ENCODE data around the gene KLK7. TPM values are rescaled to one million over a fixed set of nuclear protein-coding genes. Genes with fewer than 3 reads are reported as not detected.
"Not testable (repeated sequence)": the region's sequence is repeated elsewhere in the genome, so short reads cannot be mapped to it uniquely, and the experiment has no call there.

Gene KLK7
- total RNA-seq, 2 donors from 2014 or later, result not detected

GRCh38 chr19:50978772-50979390 lies 4.8 kb downstream of the KLK7 start:
- Histone ChIP-seq H3K4me1 (ENCODE audit: control insufficient read depth in 1 of 2, low read depth in 2 of 2) (no peaks in the 10 kb centered on the region), H3K27me3 (replicated peaks; ENCODE audit: insufficient read depth) (no peaks in the 10 kb centered on the region), H3K36me3 (no peaks in the 10 kb centered on the region), H3K4me3 (no peak overlapping the region), H3K27ac (no peak overlapping the region), H3K9me3 (no peaks in the 10 kb centered on the region)
- no peak for DNase-seq (ENCODE audit: low spot score)
- ATAC-seq (ENCODE audit: insufficient number of reproducible peaks, low FRiP score, low read depth), result no peak
- no peak for TF ChIP-seq CTCF (IDR thresholded peaks at IDR 0.05)

- Histone ChIP-seq H3K27me3 (replicated peaks; ENCODE audit: insufficient read depth) (no peaks in the 10 kb centered on the region), H3K4me1 (ENCODE audit: control insufficient read depth in 1 of 2, low read depth in 2 of 2) (no peaks in the 10 kb centered on the region), H3K36me3 (no peaks in the 10 kb centered on the region), H3K4me3 (no peak overlapping the region), H3K9me3 (no peaks in the 10 kb centered on the region), H3K27ac (no peak overlapping the region)
- ATAC-seq (ENCODE audit: insufficient number of reproducible peaks, low FRiP score, low read depth), result no peak
- no peak for TF ChIP-seq CTCF (IDR thresholded peaks at IDR 0.05)
- no peak for DNase-seq (ENCODE audit: low spot score)
Measured at GRCh38 chr19:50977626-50978025, 6.1 kb downstream of the KLK7 start.

GRCh38 chr19:50975766-50976165 lies 8.0 kb downstream of the KLK7 start:
- no peak for TF ChIP-seq CTCF (IDR thresholded peaks at IDR 0.05)
- no peak overlapping the region for H3K4me3 ChIP-seq
- no peaks in the 10 kb centered on the region for H3K36me3 ChIP-seq
- ATAC-seq (ENCODE audit: insufficient number of reproducible peaks, low FRiP score, low read depth), result no peak
- no peak overlapping the region for H3K27ac ChIP-seq
- H3K4me1 ChIP-seq (ENCODE audit: control insufficient read depth in 1 of 2, low read depth in 2 of 2), result no peaks in the 10 kb centered on the region
- DNase-seq (ENCODE audit: low spot score), result no peak
- no peaks in the 10 kb centered on the region for H3K27me3 ChIP-seq (replicated peaks; ENCODE audit: insufficient read depth)
- no peaks in the 10 kb centered on the region for H3K9me3 ChIP-seq

- no peak for TF ChIP-seq CTCF (IDR thresholded peaks at IDR 0.05)
- Histone ChIP-seq H3K4me3 (no peak overlapping the region), H3K27ac (no peak overlapping the region), H3K9me3 (no peaks in the 10 kb centered on the region), H3K4me1 (ENCODE audit: control insufficient read depth in 1 of 2, low read depth in 2 of 2) (no peaks in the 10 kb centered on the region), H3K36me3 (no peaks in the 10 kb centered on the region), H3K27me3 (replicated peaks; ENCODE audit: insufficient read depth) (no peaks in the 10 kb centered on the region)
- ATAC-seq (ENCODE audit: insufficient number of reproducible peaks, low FRiP score, low read depth), result no peak
- no peak for DNase-seq (ENCODE audit: low spot score)
Measured at GRCh38 chr19:50974702-50975556, 8.8 kb downstream of the KLK7 start.

GRCh38 chr19:50972795-50973376 lies 10.8 kb downstream of the KLK7 start:
- no peak overlapping the region for H3K4me3 ChIP-seq
- no peaks in the 10 kb centered on the region for H3K9me3 ChIP-seq
- no peak for ATAC-seq (ENCODE audit: insufficient number of reproducible peaks, low FRiP score, low read depth)
- no peak for TF ChIP-seq CTCF (IDR thresholded peaks at IDR 0.05)
- H3K36me3 ChIP-seq, result no peaks in the 10 kb centered on the region
- no peaks in the 10 kb centered on the region for H3K4me1 ChIP-seq (ENCODE audit: control insufficient read depth in 1 of 2, low read depth in 2 of 2)
- no peaks in the 10 kb centered on the region for H3K27me3 ChIP-seq (replicated peaks; ENCODE audit: insufficient read depth)
- DNase-seq (ENCODE audit: low spot score), result no peak
- no peak overlapping the region for H3K27ac ChIP-seq

- ATAC-seq (ENCODE audit: insufficient number of reproducible peaks, low FRiP score, low read depth); H3K9me3 ChIP-seq; H3K36me3 ChIP-seq; H3K4me3 ChIP-seq; H3K27me3 ChIP-seq (replicated peaks; ENCODE audit: insufficient read depth); H3K4me1 ChIP-seq (ENCODE audit: control insufficient read depth in 1 of 2, low read depth in 2 of 2); DNase-seq (ENCODE audit: low spot score); H3K27ac ChIP-seq: not testable (repeated sequence)
Measured at GRCh38 chr19:50969810-50970209, 13.9 kb downstream of the KLK7 start.

Data from thoracic aorta (tissue), 2 donors.